SK-N-SH (cell line): Measurements from ENCODE around the gene GSC. TPM values are rescaled to one million over a fixed set of nuclear protein-coding genes. Genes with fewer than 3 reads are reported as not detected.

Experiments used
- CTCF ChIA-PET: fragments of 300-600, 350-600 bp; formaldehyde crosslinking; extraction: SDS; loops from one replicate; lab custom pipeline; 2021; lab: Yijun Ruan, JAX
- POLR2A ChIA-PET: fragments of 350-600 bp; sonication (Branson Sonifier 250); formaldehyde crosslinking; extraction: SDS; loops from one replicate; lab custom pipeline; 2020; ENCODE audit warnings: antibody characterized with exemption, inconsistent platforms; lab: Yijun Ruan, JAX
- DNase-seq: peaks from one replicate; pipeline ENCODE4 v3.0.0; 2012
- H2AFZ ChIP-seq: fragments of 200-600 bp; sonication (generic); 2 replicates; pipeline ENCODE4 v1.8.1; 2016; ENCODE audit warnings: antibody characterized with exemption, mild to moderate bottlenecking, low read depth
- H3F3A ChIP-seq: fragments of 200-600 bp; sonication (generic); replicated peaks from 2 replicates; pipeline ENCODE3; 2016; ENCODE audit warnings: antibody characterized with exemption, mild to moderate bottlenecking; ENCODE audit not compliant: insufficient read depth
- H3K27ac ChIP-seq, 2 experiments: fragments of 200-500 bp in 1 of 2; fragments of 200-600 bp in 1 of 2; sonication (Bioruptor generic) in 1 of 2; sonication (generic), shearing (Covaris generic) in 1 of 2; 2 replicates each; pipeline versions ENCODE4 v1.5.1 to v1.6.1; 2014 to 2016; ENCODE audit warnings: low read depth in 2 of 2, inconsistent platforms in 1 of 2, low read length in 1 of 2, mild to moderate bottlenecking in 1 of 2, mixed read lengths in 1 of 2
- H3K27me3 ChIP-seq: fragments of 200-600 bp; sonication (generic), shearing (Covaris generic); 2 replicates; pipeline ENCODE4 v1.6.1; 2016; ENCODE audit warnings: mixed run types; ENCODE audit not compliant: insufficient read depth
- H3K36me3 ChIP-seq, 2 experiments: fragments of 200-500 bp in 1 of 2; fragments of 200-600 bp in 1 of 2; sonication (Bioruptor generic) in 1 of 2; sonication (generic) in 1 of 2; replicated peaks in 1 of 2; 2 replicates each; pipeline versions ENCODE3 to v1.5.1; 2014 to 2016; ENCODE audit warnings: low read length in 1 of 2, mild to moderate bottlenecking in 1 of 2; ENCODE audit not compliant: insufficient read depth in 2 of 2, control insufficient read depth in 1 of 2
- H3K4me1 ChIP-seq, 2 experiments: fragments of 200-500 bp in 1 of 2; fragments of 200-600 bp in 1 of 2; sonication (Bioruptor generic) in 1 of 2; sonication (generic), shearing (Covaris generic) in 1 of 2; 2 replicates each; pipeline versions ENCODE4 v1.5.1 to v1.6.1; 2014 to 2016; ENCODE audit warnings: low read depth in 1 of 2, low read length in 1 of 2, mixed run types in 1 of 2; ENCODE audit not compliant: insufficient read depth in 2 of 2, control insufficient read depth in 1 of 2
- H3K4me2 ChIP-seq: fragments of 200-600 bp; sonication (generic), shearing (Covaris generic); 2 replicates; pipeline ENCODE4 v1.6.1; 2017; ENCODE audit warnings: mixed run types
- H3K4me3 ChIP-seq, 2 experiments: fragments of 200-500 bp in 1 of 2; fragments of 200-600 bp in 1 of 2; sonication (Bioruptor generic) in 1 of 2; sonication (generic), shearing (Covaris generic) in 1 of 2; 2 replicates each; pipeline versions ENCODE4 v1.5.1 to v1.8.1; 2014 to 2016; ENCODE audit warnings: low read depth in 2 of 2, inconsistent platforms in 1 of 2, low read length in 1 of 2, mild to moderate bottlenecking in 1 of 2, mixed read lengths in 1 of 2, moderate library complexity in 1 of 2
- H3K79me2 ChIP-seq: fragments of 200-600 bp; sonication (generic); 2 replicates; pipeline ENCODE4 v1.8.1; 2017; ENCODE audit warnings: mild to moderate bottlenecking; ENCODE audit not compliant: insufficient read depth
- H3K9ac ChIP-seq: fragments of 200-600 bp; sonication (generic); 2 replicates; pipeline ENCODE4 v1.6.1; 2017; ENCODE audit warnings: mixed run types
- H3K9me2 ChIP-seq: fragments of 200-600 bp; sonication (generic); 2 replicates; pipeline ENCODE4 v1.6.1; 2017; ENCODE audit warnings: mixed run types
- H3K9me3 ChIP-seq: fragments of 200-600 bp; sonication (generic); 2 replicates; pipeline ENCODE4 v1.6.1; 2017; ENCODE audit warnings: mixed run types, mild to moderate bottlenecking, moderate library complexity
- H4K20me1 ChIP-seq: fragments of 200-600 bp; sonication (generic); 2 replicates; pipeline ENCODE4 v1.6.1; 2017; ENCODE audit warnings: mild to moderate bottlenecking, mixed run types; ENCODE audit not compliant: insufficient read depth
- CHD2 ChIP-seq: fragments of 150-350 bp; IDR thresholded peaks from 2 replicates; pipeline ENCODE4 v1.6.1; 2018; ENCODE audit warnings: low read length; ENCODE audit not compliant: partially characterized antibody
- EP300 ChIP-seq, 2 experiments: IDR thresholded peaks; 2 replicates each; pipeline versions ENCODE4 v1.4.0 to v1.6.1; 2012; ENCODE audit warnings: borderline replicate concordance in 1 of 2, low read depth in 1 of 2, low read length in 1 of 2
- FOXJ3 ChIP-seq: sonication (generic); formaldehyde crosslinking; IDR thresholded peaks from 2 replicates; pipeline ENCODE4 v1.5.1; 2020; ENCODE audit warnings: mild to moderate bottlenecking, missing genetic modification reagents
- JUND ChIP-seq: IDR thresholded peaks from 2 replicates; pipeline ENCODE4 v1.4.0; 2012
- MEF2A ChIP-seq: IDR thresholded peaks from 2 replicates; pipeline ENCODE4 v1.4.0; 2012; ENCODE audit warnings: low read depth, borderline replicate concordance
- MXI1 ChIP-seq: IDR thresholded peaks from 2 replicates; pipeline ENCODE4 v1.6.1; 2012; ENCODE audit warnings: mild to moderate bottlenecking, low read depth, low read length, improper control_type of control experiment
- NFIC ChIP-seq: IDR thresholded peaks from 2 replicates; pipeline ENCODE4 v1.4.0; 2012; ENCODE audit warnings: borderline replicate concordance
- NRF1 ChIP-seq: IDR thresholded peaks from 2 replicates; pipeline ENCODE4 v1.6.1; 2012; ENCODE audit warnings: low read depth, mild to moderate bottlenecking, low read length
- POLR2AphosphoS5 ChIP-seq: IDR thresholded peaks from 2 replicates; pipeline ENCODE4 v1.6.1; 2012; ENCODE audit warnings: low read depth, low read length
- RAD21 ChIP-seq: IDR thresholded peaks from 2 replicates; pipeline ENCODE4 v1.6.1; 2012; ENCODE audit warnings: mild to moderate bottlenecking, low read length
- RCOR1 ChIP-seq: fragments of 150-350 bp; IDR thresholded peaks from 2 replicates; pipeline ENCODE4 v1.6.1; 2017; ENCODE audit warnings: antibody characterized with exemption, low read length
- RFX5 ChIP-seq: IDR thresholded peaks from 2 replicates; pipeline ENCODE4 v1.6.1; 2012; ENCODE audit warnings: mild to moderate bottlenecking, improper control_type of control experiment, low read length
- RXRA ChIP-seq: IDR thresholded peaks from 2 replicates; pipeline ENCODE4 v1.4.0; 2012; ENCODE audit warnings: low read depth, mild to moderate bottlenecking, borderline replicate concordance
- SMC3 ChIP-seq: IDR thresholded peaks from 2 replicates; pipeline ENCODE4 v1.6.1; 2012; ENCODE audit warnings: low read depth, low read length, improper control_type of control experiment
- TAF1 ChIP-seq: IDR thresholded peaks from 2 replicates; pipeline ENCODE4 v1.6.1; 2012; ENCODE audit warnings: low read depth, mild to moderate bottlenecking, low read length, moderate library complexity, borderline replicate concordance
- WGBS: methylation state at CpG from one replicate; pipeline ENCODE4 v1.1.6; 2017; ENCODE audit warnings: low lambda C conversion rate; 5-methylcytosine and 5-hydroxymethylcytosine counted together
- polyA plus RNA-seq, 3 experiments: library from polyadenylated mRNA; depleted of rRNA; stranded (reverse); fragments of >200 nt; gene quantifications; 2 replicates each; pipeline ENCODE4 v1.2.3, GENCODE V29; 2012
- TF ChIP-seq, protein P1 (sequence below): fragments of 200-600 bp; sonication (generic); IDR thresholded peaks from 2 replicates; pipeline ENCODE4 v1.6.1; 2017; ENCODE audit warnings: antibody characterized with exemption, mild to moderate bottlenecking, moderate library complexity
- TF ChIP-seq, protein P2 (sequence below): fragments of 150-350 bp; IDR thresholded peaks from 2 replicates; pipeline ENCODE4 v1.6.1; 2016; ENCODE audit warnings: mild to moderate bottlenecking, low read depth, low read length
- TF ChIP-seq, protein P3 (sequence below): fragments of 150-350 bp; IDR thresholded peaks from 2 replicates; pipeline ENCODE4 v1.6.1; 2017; ENCODE audit warnings: antibody characterized with exemption, low read length, low read depth, borderline replicate concordance
- TF ChIP-seq, protein P4 (sequence below): IDR thresholded peaks from 2 replicates; pipeline ENCODE4 v1.4.0; 2012; ENCODE audit warnings: low read depth, borderline replicate concordance

GSC gene
- polyA plus RNA-seq, 1 of the 3 experiments (the other 2 are of a cell fraction) = 1.3 TPM

DNA sequence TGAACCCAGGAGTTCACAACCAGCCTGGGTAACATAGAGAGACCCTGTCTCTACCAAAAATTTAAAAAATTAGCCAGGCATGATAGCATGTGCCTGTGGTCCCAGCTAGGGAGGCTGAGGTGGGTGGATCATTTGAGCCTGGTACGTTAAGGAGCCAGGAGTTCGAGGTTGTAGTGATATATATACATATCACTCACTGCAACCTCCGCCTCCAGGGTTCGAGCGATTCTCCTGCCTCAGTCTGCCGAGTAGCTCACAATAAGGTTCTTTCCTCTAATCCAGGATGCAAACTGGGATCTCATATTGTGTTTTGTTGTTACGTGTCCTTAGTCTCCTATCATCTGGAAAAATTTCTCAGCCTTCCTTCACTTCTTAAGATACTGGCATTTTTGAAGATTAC, 24.0 kb upstream of the GSC start:
- H2AFZ ChIP-seq = no peak overlapping the region
- H3K27me3 ChIP-seq = no peaks in the 10 kb centered on the region
- WGBS = 70% methylated on average over 7 of the region's 7 CpGs
- ChIA-PET CTCF (no interaction called here), POLR2A (no interaction called here)
- no peak overlapping the region for H3K27ac ChIP-seq
- no peaks in the 10 kb centered on the region for H4K20me1 ChIP-seq
- no peak overlapping the region for H3K4me3 ChIP-seq
- no peak for TF ChIP-seq CHD2
- no peak for TF ChIP-seq MEF2A
- TF ChIP-seq, protein P1, sequence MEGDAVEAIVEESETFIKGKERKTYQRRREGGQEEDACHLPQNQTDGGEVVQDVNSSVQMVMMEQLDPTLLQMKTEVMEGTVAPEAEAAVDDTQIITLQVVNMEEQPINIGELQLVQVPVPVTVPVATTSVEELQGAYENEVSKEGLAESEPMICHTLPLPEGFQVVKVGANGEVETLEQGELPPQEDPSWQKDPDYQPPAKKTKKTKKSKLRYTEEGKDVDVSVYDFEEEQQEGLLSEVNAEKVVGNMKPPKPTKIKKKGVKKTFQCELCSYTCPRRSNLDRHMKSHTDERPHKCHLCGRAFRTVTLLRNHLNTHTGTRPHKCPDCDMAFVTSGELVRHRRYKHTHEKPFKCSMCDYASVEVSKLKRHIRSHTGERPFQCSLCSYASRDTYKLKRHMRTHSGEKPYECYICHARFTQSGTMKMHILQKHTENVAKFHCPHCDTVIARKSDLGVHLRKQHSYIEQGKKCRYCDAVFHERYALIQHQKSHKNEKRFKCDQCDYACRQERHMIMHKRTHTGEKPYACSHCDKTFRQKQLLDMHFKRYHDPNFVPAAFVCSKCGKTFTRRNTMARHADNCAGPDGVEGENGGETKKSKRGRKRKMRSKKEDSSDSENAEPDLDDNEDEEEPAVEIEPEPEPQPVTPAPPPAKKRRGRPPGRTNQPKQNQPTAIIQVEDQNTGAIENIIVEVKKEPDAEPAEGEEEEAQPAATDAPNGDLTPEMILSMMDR = no peak
- TF ChIP-seq POLR2AphosphoS5 = no peak
- H3K9me2 ChIP-seq = no peaks in the 10 kb centered on the region
- H3F3A ChIP-seq = no peaks in the 10 kb centered on the region
- no peaks in the 10 kb centered on the region for H3K36me3 ChIP-seq
- H3K9me3 ChIP-seq = no peaks in the 10 kb centered on the region
- no peaks in the 10 kb centered on the region for H3K79me2 ChIP-seq
- no peaks in the 10 kb centered on the region for H3K4me1 ChIP-seq
- H3K4me2 ChIP-seq = no peak overlapping the region
- DNase-seq = no peak
- no peak overlapping the region for H3K9ac ChIP-seq

DNA sequence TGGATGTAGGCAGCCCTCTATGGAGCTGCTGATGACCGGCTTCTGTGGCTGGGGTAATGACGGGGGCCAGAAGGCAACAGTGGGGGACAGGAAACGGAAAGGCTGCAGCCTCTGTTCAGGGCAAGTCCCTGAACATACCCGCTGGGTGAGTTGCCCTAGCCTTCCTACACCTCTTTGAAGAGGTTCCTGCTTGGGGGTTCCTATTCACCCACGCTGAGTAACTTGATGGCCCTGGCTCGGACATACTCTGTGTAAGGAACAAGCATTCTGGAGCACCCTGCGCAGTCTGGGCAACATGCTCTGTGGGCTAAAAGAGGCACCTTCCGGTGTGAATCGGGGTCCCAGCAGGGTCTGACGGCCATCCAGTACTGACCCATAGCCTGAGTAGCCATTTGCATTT, 17.7 kb upstream of the GSC start:
- Histone ChIP-seq H3K4me1 (no peaks in the 10 kb centered on the region), H3K9me2 (no peaks in the 10 kb centered on the region), H3K4me2 (no peak overlapping the region), H3K27ac (no peak overlapping the region), H3K9me3 (no peaks in the 10 kb centered on the region), H3K27me3 (no peaks in the 10 kb centered on the region; the same call in 1 of the 2 replicates), H4K20me1 (no peaks in the 10 kb centered on the region), H3K79me2 (no peaks in the 10 kb centered on the region), H2AFZ (no peak overlapping the region), H3K36me3 (no peaks in the 10 kb centered on the region), H3K9ac (no peak overlapping the region), H3K4me3 (no peak overlapping the region), H3F3A (no peaks in the 10 kb centered on the region)
- TF ChIP-seq MXI1 (no peak), RXRA (no peak), RAD21 (no peak)
- TF ChIP-seq, protein P2, sequence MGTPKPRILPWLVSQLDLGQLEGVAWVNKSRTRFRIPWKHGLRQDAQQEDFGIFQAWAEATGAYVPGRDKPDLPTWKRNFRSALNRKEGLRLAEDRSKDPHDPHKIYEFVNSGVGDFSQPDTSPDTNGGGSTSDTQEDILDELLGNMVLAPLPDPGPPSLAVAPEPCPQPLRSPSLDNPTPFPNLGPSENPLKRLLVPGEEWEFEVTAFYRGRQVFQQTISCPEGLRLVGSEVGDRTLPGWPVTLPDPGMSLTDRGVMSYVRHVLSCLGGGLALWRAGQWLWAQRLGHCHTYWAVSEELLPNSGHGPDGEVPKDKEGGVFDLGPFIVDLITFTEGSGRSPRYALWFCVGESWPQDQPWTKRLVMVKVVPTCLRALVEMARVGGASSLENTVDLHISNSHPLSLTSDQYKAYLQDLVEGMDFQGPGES = no peak
- ChIA-PET CTCF (no interaction called here), POLR2A (interaction anchor here (0.5 kb wide), 1 partner anchor 94 kb away, joined by 5 read pairs; no protein-coding TSS in a partner anchor)
- DNase-seq = no peak
- WGBS = 43% methylated on average over 8 of the region's 10 CpGs

DNA sequence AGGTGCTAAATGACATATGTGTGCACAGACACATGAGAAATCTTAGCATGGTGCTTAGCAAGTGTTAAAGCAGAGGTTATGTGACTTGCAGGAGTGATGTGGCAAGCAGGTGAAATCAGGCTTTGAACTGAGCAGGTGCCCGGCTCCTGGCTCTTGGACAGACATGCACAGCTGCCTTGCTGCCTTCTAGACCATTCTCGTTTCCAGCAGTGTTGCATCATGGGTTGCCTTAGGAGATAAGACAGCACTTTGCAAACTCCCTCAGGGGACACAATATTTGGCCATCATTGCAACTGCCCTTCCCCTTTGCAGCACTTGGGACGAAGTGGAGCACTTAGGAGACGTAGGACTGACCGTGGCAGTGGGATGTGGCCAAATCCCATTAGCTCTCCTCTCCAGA, 17.2 kb upstream of the GSC start:
- no peaks in the 10 kb centered on the region for H3K4me1 ChIP-seq
- H3F3A ChIP-seq = no peaks in the 10 kb centered on the region
- H3K9me3 ChIP-seq = no peaks in the 10 kb centered on the region
- TF ChIP-seq RCOR1 = no peak
- no peak for TF ChIP-seq SMC3
- no peak for TF ChIP-seq RFX5
- no peak for TF ChIP-seq NRF1
- no peak for TF ChIP-seq JUND
- TF ChIP-seq EP300 (IDR thresholded peaks at IDR 0.05; ENCODE audit: borderline replicate concordance in 1 of 2, low read depth in 1 of 2, low read length in 1 of 2) = no peak
- TF ChIP-seq, protein P3, sequence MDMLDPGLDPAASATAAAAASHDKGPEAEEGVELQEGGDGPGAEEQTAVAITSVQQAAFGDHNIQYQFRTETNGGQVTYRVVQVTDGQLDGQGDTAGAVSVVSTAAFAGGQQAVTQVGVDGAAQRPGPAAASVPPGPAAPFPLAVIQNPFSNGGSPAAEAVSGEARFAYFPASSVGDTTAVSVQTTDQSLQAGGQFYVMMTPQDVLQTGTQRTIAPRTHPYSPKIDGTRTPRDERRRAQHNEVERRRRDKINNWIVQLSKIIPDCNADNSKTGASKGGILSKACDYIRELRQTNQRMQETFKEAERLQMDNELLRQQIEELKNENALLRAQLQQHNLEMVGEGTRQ = no peak
- TF ChIP-seq, protein P4, sequence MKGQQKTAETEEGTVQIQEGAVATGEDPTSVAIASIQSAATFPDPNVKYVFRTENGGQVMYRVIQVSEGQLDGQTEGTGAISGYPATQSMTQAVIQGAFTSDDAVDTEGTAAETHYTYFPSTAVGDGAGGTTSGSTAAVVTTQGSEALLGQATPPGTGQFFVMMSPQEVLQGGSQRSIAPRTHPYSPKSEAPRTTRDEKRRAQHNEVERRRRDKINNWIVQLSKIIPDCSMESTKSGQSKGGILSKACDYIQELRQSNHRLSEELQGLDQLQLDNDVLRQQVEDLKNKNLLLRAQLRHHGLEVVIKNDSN = no peak
- TF ChIP-seq TAF1 = no peak
- no peak for TF ChIP-seq FOXJ3 (CRISPR knock-in tag)
- no peak for TF ChIP-seq NFIC
- no peak for TF ChIP-seq MXI1
- no peaks in the 10 kb centered on the region for H3K36me3 ChIP-seq
- H3K27ac ChIP-seq = no peak overlapping the region
- H3K4me2 ChIP-seq = no peak overlapping the region
- 27% methylated on average over 3 of the region's 5 CpGs for WGBS
- H3K4me3 ChIP-seq = no peak overlapping the region
- DNase-seq = no peak
- ChIA-PET CTCF (interaction anchor here (1.0 kb wide), 1 partner anchor 17 kb away, joined by 3 read pairs; no protein-coding TSS in a partner anchor), POLR2A (interaction anchor here (0.5 kb wide), 1 partner anchor 93 kb away, joined by 5 read pairs; no protein-coding TSS in a partner anchor)
- H3K27me3 ChIP-seq = no peaks in the 10 kb centered on the region; the same call in 1 of the 2 replicates
- no peaks in the 10 kb centered on the region for H3K9me2 ChIP-seq
- H4K20me1 ChIP-seq = no peaks in the 10 kb centered on the region
- H3K79me2 ChIP-seq = no peaks in the 10 kb centered on the region
- H3K9ac ChIP-seq = no peak overlapping the region
- no peak overlapping the region for H2AFZ ChIP-seq
